Left colon (tissue), 2 donors: Measurements from ENCODE around the gene RAB26. TPM values are rescaled to one million over a fixed set of nuclear protein-coding genes. Genes with fewer than 3 reads are reported as not detected.
A peak's percentile ranks its signal among the peaks of the same experiment; 100 is the strongest.

ENCODE experiments used
- ATAC-seq: fragments of 200-7000 bp; cut with Tn5 transposase; one replicate; pipeline ENCODE4 v1.9.1; 2020; ENCODE audit warnings: mild to moderate bottlenecking, moderate library complexity
- DNase-seq, 2 donors: peaks; one replicate each; pipeline ENCODE4 v3.0.0-alpha.2; 2020
- intact Hi-C, 2 donors: fragments of 100-400 bp; cut with DNase I in 1 of 2; cut with micrococcal nuclease in 1 of 2; formaldehyde crosslinking; loops; one replicate each; pipeline versions ENCODE4 v1.11.2 to v1.14.0; 2022; cut with DNase I, micrococcal nuclease
- total RNA-seq, 2 donors: library from RNA; stranded (reverse); fragmentation: NEBNext Ultra II Directional; extraction: Animal tissue kit (Norgen Biotek cat#: 25700); gene quantifications; one replicate each; pipeline ENCODE4 v1.2.1, GENCODE V29; 2021
- donor health status: DM: no; HTN: no; CAD: no.
- donor health status: DM: yes; HTN: yes; CAD: no.

The RAB26 gene
- total RNA-seq, 2 donors from 2014 or later, result 24.9 to 27.2 TPM

DNA sequence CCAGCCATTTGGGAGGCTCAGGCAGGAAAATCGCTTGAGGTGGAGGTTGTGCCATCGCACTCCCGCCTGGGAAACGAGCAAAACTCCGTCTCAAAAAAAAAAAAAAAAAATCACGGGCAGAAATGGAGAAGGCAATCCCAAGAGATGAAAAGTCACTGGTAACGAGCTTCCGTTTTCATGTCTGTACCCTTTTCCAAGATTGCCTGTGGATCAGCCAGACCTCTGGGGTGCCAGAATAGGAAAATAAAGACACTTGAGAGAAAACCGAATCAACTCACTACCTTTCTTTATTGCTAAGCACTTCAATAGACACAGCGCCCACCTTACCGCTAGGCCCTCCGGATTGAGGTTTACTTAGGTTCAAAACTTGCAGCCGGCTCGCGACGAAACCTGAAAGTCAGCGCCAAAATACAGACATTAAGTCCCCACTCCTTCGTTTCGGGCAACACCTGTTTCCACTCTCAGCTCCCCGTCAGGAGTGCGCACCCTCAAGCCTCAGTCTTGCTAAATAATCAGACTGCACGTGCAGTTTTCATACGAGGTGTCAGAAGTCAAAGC lies 6.2 kb downstream of the RAB26 start:
- DNase-seq, result peak in 1 of 2 donors; percentile 42
- intact Hi-C loops, result no loop called here
- ATAC-seq, result no peak

DNA sequence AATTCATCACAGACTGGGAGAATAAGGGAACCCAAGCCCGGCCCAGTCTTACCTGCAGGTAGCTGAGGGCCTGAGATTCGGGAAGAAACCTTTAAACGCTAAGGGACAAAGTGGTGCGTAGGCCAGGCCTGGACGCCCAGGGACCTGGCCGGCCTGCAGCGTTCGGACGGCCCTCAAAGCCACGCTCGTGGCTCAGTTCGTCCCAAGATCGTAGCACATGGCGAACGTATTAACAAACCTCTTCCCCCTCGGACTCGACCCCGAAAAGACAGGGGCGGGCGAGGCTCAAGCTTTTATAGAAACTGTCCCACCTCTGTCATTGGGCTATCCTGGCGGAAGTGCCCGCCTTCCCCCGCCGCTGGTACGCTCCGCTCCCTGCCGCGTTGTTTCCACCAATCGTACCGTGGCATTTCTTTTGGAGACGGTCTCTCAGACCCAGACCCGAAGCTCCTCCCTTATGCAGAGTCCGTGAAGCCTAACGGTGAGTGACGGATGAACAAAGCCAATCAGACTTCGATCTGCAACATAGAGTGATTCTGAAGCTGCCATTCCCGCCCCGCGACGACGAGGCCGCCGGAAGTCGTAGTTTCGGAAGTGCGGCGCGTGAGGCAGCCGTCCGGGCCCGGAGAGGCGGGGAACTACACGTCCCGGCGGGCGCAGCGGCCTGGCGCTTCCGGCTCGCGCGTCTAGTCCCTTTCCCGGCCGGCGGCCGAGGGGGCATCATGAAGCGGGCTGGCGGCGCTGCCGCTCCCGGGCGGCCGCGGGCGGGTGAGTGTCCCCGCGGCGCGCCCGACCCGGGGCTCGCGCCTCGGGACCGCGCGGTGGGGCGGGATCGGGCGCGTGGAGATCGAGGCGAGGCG lies 6.9 kb downstream of the RAB26 start, which contains the start of gene TRAF7:
TRAF7 (plus strand) TSS at position 692 of the 860 bp plus-strand sequence. CDS start 8,139 bp downstream, outside the sequence.
- ATAC-seq (peak; percentile 71), DNase-seq (peak; percentile 98 to 99)
- intact Hi-C loops, result no loop called here

DNA sequence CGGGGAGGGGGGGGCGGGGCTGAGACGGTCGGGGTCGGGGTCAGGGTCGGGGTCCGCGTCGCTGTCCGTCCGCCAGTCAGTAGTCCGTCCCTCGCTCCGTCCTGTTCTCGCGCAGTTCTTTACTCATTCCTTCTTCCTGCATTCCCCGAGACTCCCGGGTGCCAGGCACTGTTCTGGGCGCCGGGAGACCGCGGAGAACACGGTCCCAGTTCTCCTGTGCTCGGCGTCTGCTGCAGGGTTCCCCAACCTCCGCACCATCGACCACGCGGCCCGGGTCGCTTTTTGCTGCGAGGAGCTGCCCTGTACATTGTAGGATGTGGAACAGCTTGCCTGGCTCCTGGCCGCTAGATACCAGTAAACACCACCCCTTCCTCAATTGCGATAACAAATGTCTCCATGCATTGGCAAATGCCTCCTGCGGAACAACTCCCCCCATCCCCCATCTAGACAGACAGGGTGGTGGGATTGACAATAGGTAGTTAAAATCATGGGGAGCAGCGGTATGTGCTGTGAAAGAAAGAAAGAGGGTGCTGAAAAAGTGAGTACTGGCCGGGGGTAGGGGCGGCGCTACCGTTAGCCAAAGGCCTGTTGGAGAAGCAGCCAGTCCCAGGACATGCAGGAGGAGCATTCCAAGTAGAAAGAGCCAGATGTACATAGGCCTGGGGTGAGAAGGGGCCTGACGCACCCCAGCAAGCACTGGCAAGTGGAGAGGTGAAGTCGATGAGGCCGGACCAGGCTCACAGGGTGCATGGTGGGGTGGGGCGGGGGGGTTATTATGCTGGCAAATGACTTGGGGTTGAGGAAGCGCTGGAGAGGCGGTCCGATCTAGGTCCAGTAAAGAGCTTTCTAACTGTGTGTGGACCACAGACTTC lies 7.8 kb downstream of the RAB26 start:
- intact Hi-C loops, result no loop called here
- no peak for ATAC-seq

DNA sequence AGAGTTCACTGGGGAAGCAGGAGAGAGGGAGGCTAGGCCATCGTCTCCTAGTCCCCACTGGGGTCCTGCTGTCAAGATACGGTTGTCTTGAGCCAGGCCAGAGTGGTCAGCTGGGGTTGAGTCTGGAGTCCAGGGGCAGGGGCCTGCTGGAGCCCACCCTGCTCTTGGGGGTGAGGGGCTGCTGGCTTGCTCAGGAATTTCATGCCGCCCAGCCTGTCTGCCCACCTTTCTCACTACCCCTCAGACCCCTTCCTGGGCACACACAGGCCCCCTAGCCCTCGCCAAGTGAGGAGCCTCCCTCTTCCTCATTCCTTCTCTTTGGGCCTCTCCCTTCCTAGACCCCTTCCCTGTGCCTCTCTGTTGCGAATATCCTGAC lies 8.4 kb downstream of the RAB26 start:
- intact Hi-C loops, result no loop called here
- ATAC-seq (no peak), DNase-seq (no peak)

More for the DNA sequence above, 7.8 kb downstream of the RAB26 start:
- peak; percentile 50 to 53 for DNase-seq

DNA sequence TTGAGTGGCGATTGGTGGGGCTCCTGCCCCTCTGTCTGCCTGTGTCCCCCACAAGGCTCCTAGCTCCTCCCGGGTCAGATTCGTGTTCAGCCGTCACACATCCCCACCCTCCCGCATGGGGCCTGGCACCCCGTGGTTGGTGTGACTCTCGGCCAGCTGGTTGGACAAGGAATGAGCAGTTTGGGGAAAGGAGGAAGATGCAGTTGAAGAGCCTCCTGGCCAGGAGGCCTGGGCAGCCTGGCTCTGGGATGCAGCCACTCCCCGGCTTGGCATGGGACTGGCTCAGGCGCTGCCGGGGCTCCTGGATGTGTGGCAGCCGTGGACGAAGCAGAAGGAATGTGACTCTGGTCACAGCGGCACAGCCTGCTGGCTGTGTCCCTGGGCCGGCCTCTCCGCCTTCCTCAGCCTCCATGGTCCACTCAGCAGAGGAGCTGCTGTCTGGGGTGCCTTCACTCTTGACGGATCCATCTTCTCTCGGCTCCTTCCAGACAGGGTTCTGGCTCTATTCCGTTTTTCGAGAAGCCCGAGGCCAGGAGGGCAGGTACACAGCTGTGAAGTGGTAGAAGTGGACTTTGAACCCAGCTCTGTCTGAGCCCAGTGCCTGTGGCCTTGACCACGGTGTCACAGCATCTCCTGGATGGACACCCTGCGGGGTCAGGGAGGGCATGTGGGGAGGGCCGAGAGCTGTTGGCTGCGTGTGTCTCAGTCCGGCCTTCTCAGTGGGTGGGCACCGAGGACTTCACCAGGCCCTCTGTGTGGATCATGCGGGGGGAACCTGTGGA lies 9.2 kb downstream of the RAB26 start:
- DNase-seq (peak; percentile 44 to 58), ATAC-seq (peak; percentile 7)
- intact Hi-C loops, result no loop called here

DNA sequence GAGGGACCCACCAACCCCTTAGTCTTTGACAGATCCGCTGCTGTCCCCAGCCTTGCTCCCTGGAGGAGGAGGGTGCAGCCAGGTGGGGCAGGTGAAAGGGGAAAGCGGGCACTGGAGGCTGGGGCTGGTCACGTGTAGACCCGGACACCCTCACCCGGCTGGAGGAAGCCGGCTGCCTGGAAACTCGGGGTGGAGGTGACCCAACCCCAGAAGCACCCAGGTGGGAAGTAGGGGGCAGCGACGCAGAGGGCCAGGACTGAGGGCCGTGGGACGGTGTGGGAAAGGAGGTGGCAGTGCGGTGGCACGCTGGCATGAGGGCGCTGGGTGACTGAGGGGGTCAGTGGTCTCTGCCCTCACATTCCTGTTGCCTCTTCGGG lies 9.8 kb downstream of the RAB26 start:
- no peak for ATAC-seq
- peak in 1 of 2 donors; percentile 19 for DNase-seq
- intact Hi-C loops, result no loop called here

DNA sequence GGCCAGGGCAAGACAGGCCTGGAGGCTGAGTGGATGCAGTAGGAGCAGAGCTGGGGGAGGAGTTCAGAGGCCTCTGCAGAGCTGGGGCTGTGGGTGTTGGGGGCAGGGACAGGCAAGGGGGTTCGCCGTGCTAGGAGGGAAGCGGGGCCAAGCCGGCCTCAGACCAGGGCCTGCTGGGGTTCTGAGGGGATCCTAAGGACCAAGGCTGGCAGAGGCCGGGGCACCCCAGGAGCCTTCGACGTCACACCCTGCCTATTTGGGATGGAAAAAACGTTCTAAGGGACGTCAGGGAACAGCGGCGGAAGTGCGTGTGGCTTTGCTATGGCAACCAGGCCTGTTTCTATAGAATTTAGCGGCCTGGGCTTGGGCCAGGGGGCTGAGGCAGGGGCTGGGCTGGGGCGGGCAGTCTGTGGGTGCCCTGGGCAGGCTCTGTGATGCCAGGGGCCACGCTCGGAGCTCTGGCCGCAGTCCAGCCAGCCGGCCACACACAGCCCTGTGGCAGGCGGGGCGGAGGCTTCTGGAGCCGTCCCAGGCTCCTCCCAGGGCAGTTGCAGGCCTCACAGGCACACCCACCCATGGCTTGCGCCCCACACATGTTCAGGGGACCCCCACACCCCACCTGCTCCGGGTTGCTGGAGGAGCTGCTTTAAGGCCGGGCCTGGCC lies 10.9 kb downstream of the RAB26 start:
- peak; percentile 18 for ATAC-seq
- peak; percentile 66 to 74 for DNase-seq
- intact Hi-C loops, result no loop called here

DNA sequence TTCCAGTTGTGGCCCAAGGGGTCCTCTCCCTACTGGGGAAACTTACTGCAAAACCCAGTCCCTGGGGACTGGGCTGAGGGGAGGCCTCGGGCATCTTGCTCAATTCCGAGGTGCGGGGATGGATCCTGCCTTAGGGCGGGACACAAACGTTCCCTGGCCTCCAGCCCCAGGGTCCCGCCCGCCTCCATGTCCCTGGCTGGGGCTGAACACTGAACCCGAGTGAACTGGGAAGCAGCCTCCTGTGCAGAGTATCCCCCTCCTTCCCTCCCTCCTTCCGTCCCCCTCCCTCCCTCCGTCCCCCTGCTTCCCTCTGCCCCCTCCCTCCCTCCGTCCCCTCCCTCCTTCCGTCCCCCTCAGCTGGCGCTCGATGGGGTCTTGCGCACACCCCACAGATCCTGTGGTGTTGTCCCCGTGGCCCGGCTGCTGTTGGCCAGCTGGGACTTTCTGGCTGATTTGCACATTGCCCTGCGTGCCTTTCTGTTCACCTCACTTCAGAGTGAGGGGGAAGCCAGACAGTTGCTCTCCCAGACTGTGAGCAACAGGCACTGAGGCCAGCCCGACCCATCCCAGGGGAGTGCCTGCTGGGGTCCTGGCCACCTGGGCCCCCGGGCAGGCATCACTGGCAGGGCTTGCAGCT lies 12.6 kb downstream of the RAB26 start:
- intact Hi-C loops, result no loop called here
- ATAC-seq (no peak), DNase-seq (peak; percentile 43 to 63)

DNA sequence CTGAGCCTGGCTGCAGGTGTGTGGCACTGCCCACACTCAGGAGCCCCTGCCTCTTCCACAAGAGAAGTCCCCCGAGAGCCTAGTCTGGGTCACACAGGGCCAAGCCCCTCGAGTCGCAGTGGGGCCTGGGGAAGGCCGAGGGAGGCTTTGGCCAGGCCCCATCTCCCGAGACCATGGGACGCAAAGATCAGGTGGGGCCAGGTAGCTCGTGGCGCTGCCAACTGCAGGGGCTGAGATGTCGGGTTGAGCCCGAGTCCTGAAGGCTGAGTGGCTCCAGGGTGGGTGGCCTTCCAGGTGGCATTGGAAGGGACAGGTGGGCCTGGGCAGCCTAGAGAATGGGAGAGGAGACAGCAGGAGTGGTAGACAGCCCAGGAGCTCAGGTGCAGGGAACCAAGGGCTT lies 13.5 kb downstream of the RAB26 start:
- ATAC-seq, result no peak

DNA sequence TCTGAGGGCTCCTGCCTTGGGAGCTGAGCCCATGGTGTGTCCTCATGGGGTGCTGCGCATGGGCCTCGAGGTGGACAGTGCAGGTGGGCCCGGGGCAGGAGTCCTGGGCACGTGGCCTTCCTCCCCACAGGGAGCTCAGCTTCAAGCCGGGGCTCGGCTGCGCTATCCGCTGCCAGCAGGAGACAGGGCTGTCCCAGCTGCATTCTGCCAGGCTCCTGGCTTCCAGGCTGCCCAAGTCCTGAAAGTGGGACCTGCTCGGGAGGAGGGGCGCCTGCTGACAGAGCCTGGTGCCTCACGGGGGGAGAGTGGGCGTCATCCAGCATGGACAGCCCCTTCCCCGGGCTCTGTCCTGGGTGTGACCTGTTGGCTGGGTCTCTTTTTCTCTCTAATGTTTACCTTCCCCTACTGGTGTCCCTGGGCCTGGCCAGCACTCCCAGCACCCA lies 14.3 kb downstream of the RAB26 start:
- ATAC-seq, result peak; percentile 4
- intact Hi-C loops, result no loop called here
- peak in 1 of 2 donors; percentile 31 for DNase-seq

More for the DNA sequence above, 13.5 kb downstream of the RAB26 start:
- intact Hi-C loops, result no loop called here
- no peak for DNase-seq

DNA sequence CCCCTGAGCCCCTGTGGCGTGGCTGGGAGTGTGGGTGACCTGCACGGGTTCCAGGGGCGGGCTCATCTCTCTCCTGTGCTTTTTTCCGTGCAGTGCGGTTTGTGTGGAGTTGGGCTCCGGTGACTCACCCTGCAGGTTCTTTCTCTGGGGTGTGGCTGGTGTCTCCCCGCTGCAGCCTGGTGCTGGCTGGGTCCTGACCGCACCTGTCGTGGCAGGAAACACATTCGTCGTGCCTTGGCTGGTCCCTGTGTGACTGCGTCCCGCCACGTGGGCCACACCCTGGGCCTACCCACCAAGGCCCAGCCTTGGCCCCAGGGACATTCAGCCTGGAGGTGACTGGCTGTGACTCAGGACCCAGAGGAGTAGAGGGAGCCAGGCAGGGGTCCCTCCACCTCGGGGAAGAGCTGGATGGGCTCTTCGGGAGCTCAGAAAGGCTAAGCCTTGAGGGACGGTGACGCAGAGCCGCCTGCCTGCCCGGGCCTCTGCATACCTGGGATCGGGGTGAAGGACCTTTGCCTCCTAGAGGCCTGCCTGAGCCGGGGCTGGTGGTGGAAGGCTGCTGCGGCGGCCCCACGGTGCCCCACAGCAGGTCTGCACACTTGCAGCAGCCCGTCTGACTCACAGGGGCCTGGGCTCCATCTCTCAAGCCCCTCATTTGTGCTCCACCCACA lies 14.9 kb downstream of the RAB26 start:
- ATAC-seq, result peak; percentile 87
- intact Hi-C loops, result no loop called here
- peak; percentile 78 to 91 for DNase-seq

DNA sequence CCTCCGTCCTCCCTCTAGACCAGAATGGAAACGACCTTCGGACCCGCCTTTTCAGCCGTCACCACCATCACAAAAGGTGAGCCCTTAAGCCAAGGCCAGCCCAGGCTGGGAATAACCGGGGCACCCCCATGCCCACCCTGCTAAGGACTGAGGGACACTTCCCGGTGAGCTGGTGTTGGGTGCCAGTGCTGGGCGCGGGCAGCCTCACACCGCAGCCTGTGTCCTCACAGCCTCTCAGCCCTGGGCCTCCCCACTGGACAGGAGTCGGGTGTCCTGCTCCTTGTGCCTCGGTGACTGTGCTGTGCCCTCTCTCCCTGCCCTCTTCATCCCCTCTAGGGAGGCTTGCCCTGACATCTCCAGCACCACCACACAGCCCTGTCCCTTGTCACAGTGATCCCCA lies 17.4 kb downstream of the RAB26 start:
- intact Hi-C loops, result no loop called here
- ATAC-seq (no peak), DNase-seq (no peak)

DNA sequence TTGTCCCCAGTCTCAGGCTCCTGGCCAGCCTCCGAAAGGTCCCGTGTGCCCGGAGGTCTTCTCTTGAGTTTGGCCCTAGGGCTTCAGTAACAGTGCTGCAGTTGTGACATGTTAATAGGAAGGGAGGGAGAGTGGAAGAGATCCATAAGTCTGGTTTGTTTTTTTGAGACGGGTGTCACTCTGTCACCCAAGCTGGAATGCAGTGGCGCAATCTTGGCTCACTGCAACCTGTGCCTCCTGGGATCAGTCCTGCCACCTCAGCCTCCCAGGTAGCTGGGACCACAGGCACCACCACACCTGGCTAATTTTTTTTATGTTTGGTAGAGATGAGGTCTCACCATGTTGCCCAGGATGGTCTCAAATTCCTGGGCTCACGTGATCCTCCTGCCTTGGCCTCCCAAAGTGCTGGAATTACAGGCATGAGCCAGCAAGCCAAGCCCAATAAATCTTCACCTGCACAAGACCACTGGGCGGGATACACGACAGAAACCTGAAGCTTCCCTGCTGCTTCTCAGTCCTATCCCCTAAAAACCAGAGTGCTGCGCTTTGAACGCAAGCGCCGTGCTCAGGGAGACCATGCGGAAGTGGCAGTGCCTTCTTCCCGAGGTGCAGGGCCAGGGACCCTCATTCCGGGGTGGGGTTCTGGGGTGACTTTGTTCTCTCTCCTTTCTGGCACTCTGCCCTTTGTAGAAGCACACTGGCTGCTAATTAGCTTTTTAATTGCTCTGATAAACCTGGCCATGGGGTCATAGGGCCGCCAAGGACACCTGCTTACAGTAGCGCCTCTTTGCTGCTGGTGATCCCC lies 18.0 kb downstream of the RAB26 start:
- ATAC-seq (no peak), DNase-seq (no peak)

DNA sequence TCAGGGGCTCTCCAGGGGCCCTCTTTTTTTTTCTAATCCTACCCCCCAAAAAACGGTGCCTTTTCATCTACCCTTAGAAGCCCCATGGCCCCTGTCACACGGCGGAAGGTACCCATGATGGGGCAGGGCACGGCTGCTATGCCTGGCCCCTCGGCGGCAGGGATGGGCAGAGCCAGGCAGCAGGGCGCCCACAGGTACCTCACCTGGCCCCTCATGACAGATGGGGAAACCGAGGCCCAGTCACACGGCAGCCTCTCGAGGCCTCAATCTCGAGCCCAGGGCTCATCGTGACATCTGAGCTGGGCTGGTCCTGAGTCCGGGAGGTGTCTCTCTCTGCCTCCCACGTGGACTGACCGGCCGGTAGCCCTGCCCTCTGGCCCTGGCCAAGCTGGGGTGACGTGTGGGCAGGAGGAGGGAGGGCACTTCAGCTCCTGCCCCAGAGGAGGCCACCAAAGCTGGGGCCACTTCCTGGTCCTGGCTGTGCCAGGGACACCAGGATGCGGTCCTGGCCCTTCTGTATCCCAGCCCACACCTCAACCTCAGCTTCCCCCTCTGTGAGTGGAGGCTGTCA lies 18.7 kb downstream of the RAB26 start:
- ATAC-seq (no peak), DNase-seq (no peak)
- intact Hi-C loops, result no loop called here

More for the DNA sequence above, 18.0 kb downstream of the RAB26 start:
- intact Hi-C loops, result no loop called here

DNA sequence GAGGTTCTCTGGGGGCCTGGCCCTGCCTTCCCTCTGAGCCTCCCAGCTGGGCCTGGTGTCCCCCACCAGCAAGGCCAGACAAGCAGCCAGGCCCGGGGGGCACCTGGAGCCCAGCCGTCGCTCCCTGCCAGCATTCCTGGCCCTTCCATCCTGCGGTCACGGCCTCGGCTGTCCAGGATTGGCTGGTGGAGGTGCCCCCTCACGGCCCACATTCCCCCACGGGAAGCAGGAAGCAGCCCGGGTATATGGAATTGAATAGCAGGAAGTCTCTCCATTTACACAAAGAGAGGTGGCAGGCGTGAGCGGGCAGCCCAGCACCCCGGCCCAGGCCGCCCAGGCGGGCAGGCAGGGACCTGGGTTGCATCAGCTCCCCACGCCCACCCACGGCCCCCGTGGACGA lies 21.7 kb downstream of the RAB26 start:
- DNase-seq, result no peak

More for the DNA sequence above, 21.7 kb downstream of the RAB26 start:
- ATAC-seq, result peak; percentile 9
- intact Hi-C loops, result no loop called here
